Activated CD4-positive, CD25-positive, alpha-beta regulatory T cell treated with anti-CD3 and anti-CD28 coated beads, Interleukin-2, amount 50 U/mL, for 24 hours (primary cell): ENCODE measurements around the gene PRKN.

Experiments
- ATAC-seq, 2 donors: fragments of 150-1000 bp; cut with Tn5 transposase; one replicate each; pipeline ENCODE4 v1.10.0; 2021; ENCODE audit warnings: mild to moderate bottlenecking in 1 of 2, moderate library complexity in 1 of 2

PRKN gene

DNA sequence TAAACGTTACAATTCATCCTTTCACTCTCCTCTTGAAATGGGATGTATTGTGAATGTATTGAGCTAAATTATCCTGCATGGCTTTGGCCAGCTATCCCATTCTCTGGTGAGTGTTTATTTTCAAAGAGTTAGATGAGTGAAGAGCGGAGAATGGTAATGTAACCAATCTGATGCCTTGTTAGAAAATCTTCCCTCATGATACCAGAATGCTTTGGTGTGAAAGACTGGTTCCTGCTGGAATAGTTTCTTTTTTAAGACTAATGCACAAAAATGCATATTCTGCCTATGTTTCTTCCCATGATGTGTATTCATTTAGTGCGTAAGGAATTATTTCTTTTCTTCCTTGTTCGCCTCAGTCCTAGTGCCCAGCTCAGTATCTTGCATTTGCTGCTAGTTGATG is 506.7 kb downstream of the PRKN start:
- ATAC-seq = no peak

DNA sequence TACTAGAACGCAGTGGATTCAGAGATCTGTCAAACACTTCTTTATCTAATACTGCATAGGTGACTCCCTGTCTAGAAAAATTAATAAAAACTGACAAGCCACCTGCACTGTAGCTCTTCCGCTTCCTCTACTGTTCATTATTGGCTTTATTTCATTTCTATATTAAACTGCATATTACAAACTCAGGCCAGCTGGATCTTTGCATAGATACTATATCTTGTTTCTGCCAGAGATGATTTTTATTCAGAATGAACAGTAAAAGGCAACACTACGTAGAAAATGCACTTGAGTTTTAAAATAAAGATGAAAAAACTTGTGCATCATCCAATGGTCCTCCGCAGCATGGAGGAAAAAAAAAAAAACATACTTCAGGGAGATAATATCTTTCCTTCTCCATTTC is 508.3 kb downstream of the PRKN start:
- no peak for ATAC-seq

DNA sequence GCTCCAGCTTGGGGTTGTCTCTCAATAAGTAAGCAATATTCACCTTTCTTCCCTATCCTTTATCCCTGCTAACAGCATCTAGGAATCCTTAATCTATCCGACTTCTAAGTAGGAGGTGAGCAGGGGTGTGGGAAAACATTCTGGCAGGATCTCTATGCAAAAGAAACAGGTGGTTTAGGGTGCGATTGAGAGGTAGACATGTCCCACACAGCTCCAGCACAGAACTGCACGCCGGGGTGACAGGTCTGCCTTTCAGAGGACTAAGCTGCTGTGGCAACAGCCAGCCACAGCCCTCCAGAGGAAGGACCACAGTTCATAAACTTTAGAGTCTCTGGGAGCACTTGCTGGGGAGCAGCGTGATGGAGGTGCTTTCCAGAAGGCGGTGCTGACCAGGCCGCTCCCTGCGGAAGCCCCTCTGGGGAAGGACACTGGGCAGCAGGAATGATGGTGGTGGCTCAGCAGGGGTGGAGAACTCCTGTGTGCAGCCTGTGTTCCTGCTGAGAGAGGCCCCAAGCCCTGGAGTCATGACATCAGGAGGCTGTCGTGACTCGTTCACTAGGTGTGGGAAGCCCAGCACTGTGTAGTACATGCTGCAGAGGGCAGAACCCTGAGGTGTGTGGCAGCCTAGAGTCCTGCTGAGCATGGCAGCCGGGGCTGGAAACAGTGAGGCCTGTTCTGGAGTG is 509.6 kb downstream of the PRKN start:
- no peak for ATAC-seq

DNA sequence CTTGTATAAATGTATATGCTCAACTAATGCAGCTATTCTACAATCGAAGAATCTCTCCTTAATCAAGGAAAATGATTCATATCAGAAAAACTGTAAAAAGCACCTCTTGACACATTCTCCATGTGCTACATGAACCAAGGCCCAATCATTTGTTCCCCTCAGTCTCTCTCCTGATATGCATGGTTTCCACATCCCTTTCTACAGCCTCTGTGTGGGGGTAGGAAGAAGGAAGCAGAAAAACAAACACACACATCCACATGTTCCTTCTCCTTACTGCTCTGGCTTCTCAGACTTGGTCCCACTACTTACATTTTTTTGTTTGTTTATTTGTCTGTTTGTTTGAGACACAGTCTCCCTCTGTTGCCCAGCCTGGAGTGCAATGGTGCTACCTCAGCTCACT is 510.5 kb downstream of the PRKN start:
- ATAC-seq = no peak

DNA sequence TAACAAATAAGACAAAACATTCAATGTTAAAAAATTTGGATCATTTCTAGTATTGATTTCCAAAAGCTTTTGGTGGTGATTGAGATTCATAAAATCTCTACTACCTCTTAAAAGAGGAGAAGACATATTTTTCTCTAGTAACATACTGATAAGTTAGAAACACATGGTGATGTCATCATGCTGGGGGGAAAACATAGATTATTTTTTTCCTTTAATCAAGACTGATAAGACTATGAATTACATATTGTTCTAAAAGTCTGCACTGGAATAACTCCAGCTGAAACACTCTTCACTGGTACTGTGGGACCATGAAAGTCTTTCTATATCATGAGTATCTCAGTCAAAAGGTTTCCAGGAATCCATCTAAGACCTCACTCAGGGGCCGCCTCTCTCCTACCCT is 515.8 kb downstream of the PRKN start:
- ATAC-seq = no peak

DNA sequence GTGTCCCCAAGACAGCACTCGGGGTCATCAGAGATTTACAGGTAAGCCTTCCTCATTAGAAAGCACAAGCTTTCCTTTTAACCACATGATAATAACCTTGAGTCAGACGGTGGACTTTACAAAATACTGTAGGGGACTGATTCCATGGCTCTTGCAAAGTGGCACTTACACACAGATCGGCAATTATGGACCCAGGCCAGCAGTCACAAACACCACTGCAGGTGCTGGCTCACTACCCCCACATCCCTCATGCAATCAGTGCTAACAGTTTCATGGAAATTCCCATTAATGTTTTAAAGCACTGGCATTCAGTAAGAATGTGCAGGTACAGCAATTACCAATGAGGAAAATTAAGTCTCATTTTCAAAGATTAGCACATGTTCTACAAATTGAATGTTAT is 516.5 kb downstream of the PRKN start:
- no peak for ATAC-seq

DNA sequence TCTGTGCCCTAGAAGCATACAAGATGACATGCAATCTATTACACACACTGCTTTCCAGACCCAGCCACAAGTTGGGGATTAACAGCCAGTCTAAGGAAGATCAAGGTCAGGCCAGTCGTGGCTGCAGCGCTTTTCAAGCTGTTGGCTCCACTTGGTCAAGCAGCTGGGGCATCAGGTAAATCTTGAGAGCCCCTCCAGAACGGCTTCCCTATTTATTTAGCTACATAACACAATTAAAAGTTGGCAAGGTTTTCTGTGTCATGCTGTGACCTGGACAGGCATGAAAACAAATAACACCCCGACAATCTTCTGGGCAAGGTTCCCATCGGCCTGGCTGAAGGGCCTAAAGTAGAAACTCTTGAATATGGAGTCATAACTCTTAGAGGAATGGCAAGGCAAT is 524.3 kb downstream of the PRKN start:
- no peak for ATAC-seq

DNA sequence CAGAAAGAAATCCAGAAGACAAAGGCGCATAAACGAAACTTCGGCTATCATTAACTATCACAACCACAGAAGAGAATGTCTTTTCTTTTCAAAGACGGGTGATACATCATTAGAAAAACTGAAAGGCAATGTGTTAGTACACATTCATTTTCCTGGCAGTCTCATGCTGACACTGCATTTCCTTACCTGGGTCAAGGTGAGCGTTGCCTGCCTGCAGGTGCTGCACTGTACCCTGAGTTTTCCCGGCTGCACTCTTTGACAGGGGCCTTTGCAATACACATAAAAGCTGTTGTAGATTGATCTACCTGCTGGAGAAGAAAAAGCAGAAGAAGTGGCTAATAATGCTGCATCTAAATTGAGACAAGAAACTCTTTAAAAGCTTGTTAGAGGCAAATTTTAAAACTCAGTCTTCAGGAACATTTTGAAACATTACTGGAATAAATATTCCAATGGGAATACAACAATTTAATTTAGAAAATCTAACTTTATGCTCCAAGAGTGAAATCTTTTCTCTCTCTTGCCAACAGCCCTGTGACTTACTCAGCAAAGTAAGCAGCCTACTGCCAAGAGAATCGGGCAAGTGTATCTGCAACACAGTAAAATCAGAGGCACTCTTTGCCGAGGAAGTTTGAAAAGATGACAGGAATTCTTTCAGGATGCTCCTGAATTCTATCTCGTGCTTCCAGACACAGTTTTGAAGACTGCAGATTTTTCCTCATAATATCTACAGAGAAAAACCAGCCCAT is 526.4 kb downstream of the PRKN start:
- ATAC-seq = no peak

DNA sequence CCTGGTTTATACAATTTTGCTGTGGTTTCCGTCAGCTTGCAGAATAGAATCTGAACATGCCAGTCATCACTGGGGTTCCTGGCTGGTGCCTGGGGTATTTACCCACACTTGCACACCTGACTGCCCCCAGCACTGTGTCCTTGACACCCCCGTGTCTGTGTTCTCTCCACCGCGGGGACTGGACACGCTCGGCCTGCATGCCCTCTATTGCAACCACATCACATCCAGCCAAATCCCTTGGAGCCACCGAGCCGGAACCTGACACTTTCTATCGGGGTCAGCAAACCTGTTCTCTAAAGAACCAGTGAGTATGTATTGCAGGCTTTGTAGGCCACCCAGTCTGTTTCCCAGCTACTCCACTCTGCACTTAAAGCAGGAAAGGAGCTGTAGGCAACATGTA is 527.5 kb downstream of the PRKN start:
- ATAC-seq = no peak

DNA sequence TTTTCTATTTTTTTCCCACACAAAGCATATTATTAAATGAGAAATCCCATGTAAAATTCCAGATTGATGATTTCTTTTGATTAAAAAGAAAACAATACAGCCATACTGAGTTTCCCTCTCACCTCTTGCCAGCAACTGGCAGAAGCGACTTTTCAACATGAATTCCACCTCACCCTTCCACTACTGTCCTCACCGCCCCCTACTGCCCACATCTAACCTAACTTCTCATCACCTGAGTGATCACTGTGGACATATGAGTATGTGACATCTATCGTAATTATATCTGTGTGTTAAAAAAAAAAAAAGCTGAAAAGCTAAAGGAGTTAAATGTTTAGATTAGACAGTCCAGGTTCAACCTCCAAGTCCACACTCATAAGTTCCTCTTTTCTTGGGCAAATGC is 528.6 kb downstream of the PRKN start:
- ATAC-seq = no peak

DNA sequence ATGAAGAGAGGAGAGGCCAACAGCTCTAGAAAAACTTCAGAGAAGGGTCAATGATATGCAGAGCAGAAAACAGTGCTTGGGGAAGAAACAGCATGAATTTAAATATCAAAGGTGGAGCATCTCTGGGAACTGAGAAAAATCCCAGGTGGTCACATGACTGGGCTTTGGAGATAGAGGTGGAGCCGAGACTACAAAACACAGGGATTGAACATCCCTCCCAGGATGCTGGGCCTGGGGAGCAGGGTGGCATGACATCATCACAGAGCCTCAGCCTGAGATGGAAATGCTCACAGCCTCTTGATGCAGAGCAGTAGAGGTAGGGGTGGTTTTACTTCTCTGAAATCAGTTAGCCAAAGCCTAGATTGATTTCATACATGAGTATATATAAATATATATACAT is 529.5 kb downstream of the PRKN start:
- ATAC-seq = no peak

DNA sequence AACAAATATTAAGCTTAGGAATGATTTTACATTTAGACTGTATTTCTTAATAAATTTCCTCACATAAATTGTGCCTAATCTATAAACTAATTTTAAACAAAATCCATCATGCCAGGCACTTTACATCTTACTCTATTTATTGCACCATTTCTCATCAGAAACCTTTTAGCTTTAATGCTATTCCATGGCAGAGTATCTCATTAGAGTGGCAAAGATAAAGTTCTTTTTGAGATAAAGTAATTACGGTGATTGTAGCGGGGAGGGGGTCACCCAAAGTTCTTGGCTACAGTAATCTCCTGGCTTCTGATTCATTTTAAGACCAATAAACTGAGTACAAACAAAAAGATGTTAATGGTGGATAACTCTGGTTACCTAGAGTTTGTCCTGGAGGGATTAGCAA is 532.1 kb downstream of the PRKN start:
- ATAC-seq = no peak

DNA sequence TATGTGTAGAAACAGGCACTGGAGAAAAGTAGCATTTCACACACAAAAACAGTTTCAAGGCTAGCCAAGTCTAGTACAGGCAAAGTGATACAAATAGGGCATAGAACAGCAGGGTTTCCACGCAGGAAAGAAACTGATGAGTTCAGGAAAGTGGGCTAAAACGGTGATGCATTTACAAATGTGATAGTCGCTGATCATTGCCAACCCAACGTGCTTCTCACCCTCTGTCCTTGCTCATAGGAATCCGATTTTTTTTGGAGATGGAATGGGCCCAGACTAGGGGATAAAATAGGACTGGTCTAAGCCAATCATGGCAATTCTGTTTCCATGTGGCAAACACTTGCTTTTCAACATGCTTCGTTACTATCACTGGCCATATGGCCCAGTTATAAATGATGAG is 536.6 kb downstream of the PRKN start:
- ATAC-seq = no peak

DNA sequence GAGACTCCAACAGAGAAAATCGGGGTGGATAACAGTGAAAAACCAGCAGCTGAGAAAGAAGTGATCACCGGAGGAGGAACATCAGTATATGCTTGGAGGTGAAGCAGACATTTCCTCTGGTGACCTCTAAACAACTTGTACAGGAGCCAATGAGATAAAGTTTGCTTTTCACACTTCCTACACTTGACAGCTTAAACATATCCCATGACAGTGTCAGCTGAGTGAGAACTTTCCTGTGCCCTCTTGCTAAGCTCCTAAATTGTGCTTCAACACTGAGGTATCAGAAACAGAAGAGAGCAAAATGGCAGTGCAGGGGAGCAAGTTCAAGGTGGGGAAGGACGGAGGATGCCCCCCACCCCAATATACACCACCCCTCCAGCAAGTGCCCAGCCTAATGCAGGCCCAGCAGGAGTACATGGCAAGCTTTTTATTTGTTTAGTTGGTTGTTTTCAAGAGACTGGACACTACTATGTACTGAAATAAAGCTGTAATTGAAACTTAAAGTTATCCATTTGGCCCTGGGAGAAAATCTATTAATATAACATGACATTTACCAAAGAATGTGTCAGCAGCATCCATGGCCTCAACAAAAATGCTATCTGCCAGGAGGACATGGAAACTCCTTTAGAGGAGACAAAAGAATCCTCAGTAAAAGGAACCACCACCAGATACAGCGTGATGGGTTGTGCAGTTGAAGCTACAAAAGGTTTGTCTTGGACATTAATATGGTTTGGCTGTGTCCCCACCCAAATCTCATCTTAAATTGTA is 540.2 kb downstream of the PRKN start:
- ATAC-seq = no peak

DNA sequence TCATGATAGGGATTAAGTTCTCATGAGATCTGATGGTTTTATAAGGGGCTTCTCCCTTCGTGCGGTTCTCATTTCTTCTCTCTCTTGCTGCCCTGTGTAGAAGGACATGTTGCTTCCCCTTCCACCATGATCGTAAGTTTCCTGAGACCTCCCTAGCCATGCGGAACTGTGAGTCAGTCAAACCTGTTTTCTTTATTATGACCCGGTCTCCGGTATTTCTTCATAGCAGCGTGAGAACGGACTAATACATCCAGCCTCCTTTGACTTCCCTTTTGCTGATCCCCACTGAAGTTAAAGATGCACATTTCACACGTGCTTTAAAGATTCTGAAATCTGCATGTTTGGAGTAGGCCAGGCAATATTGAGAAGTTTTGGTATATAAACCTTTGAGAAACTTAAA is 543.1 kb downstream of the PRKN start:
- no peak for ATAC-seq

DNA sequence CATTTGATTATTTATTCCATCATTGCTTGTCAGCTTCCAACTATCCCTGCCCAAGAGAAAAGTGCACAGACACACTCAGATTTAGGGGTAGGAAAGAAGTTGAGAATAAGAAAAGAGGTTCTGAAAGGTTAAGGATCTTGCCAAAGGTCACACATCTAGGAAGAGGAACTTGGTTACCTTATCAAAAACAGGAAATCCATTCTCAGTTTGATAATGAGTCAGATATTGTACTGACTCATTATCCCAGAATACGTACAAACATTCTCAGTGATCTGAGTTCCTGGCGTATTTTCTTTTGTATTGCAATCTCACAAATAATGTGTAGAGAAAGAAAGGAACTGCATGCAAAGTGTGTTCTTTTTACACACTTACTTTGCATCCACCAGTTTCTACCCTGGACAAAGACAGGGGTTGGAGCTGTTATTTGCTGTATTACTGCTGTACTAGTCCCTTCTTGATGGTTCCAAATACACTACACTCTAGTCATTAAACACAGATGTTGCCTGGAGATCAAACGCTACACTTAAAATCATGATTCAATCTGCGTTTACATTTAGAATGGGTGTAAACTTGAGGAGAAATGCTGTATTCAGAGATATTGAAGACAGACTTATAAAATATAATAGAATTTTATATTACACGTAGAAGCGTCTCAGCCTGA is 545.7 kb downstream of the PRKN start:
- no peak for ATAC-seq

DNA sequence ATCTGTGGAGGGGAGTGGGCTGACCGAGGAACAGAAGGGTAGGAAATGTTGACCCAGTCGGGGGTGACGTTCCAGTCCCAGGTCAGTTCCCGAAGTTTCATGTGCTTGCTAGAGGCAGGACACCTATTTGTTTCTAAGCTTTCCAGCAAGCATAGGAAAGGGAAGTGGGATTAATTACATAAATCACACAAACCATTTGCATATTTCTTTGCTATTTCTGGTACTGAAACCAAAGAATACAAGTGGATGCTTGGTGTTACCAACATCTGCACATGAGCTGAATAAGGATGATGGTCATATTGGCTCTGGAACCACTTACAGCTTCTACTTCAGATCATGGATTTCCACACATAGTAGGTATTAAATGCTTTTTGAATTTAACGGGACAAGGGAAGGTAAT is 546.5 kb downstream of the PRKN start:
- ATAC-seq = no peak

DNA sequence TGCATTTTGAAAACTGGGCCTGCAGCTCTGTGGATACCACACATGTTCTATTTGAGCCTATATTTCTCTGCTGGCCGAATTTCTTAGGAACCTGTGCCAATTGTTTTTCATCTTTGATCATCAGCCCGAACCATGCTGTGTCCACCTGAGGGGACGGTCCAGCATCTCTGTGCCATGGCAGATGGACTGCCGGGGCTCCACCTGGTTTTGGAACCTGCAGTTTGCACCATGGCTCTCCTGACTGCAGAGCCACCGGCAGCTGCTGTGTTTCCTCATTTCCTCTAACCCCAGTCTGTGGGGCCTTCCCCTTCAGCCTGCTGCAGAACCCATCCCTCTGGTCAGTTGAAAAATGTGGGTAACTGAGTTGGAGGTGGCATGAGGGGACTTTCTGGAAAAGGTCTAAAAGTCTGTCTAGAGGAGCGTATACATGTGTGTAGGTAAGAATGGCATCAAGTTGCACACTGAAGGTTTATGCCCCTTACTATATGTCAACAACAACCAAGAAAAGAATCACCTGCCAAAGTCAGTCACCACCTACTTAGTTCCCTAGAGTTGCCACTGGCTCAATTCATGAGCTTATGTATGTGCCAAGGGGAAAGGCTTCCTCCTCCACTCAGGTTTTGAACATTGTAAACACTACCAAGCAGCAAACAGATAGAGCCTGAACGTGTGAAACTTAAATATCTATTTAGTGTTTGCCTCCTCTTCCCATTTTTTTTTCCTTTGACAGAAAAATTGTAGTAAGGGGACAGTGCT is 548.2 kb downstream of the PRKN start:
- ATAC-seq = no peak

DNA sequence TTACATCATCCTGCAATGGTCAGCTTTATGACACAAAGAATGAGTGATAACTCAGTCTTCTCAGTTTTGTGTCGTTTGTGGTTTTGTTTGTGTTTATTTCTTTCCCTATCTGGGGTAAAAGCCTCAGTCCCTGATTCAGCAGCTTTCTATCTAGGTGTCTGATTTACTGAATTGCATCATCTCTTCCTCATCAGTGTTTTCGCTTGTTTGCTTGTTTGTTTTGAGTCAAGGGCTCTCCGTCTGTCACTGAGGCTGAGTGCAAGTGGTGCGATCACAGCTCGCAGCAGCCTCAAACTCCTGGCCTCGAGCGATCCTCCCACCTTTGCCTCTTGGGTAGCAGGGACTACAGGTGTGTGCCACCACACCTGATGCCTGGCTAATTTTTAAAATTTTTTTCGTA is 548.9 kb downstream of the PRKN start:
- ATAC-seq = no peak

DNA sequence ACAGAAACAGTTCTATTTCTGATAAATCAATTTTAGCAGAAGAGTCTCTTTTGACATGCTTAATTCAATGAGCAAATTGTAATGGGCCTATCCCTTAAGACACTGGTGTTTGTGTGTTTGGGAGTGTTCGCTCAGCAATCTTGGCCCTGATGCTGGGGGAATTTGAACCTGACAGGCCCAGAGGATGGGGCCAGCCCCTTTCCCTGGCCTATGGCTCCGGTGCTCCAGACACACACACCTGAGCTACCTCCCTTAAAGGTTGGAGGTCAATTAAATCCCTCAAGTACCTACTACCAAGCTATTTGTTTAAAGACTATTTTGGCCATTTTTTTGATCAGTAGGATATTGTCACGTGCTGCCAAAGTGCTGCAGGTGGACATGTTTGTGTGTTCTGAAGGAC is 549.3 kb downstream of the PRKN start:
- no peak for ATAC-seq

DNA sequence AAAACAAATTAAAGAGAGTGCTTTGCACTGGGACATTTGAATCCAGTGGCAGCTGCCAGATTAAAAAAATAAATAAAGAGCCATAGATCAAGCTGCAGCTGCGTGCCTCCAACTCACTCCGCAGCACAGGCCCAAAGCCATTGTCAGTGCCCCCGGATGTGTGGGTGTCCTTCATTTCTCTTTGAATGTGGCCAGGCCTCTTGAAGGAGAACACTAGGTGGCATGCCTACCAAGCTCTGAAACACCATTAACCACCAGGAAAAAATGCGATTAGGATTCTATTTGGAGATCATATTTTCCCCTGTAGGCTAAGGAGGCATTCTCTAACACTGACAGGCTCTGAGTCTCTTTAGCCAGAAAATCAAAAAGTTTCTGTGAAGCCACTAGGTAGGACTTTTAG is 549.8 kb downstream of the PRKN start:
- no peak for ATAC-seq

DNA sequence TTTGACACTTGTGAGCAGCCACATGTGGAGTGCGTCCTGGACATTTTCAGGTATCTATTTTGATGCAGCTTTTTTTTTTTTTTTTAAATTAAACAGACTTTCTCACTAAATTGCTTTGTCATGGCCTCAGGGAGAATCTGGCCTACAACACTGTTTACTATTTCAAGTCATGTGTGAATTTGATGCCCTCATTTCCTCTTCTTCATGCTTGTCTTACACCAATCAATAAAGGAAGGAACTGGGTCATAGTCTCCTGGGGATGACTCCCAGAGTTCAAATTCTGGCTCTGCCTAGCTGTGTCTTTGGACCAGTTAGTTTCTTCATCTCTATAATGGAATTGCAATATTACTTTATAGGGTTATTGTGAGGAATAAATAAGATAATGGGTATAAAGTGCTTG is 554.1 kb downstream of the PRKN start:
- no peak for ATAC-seq

DNA sequence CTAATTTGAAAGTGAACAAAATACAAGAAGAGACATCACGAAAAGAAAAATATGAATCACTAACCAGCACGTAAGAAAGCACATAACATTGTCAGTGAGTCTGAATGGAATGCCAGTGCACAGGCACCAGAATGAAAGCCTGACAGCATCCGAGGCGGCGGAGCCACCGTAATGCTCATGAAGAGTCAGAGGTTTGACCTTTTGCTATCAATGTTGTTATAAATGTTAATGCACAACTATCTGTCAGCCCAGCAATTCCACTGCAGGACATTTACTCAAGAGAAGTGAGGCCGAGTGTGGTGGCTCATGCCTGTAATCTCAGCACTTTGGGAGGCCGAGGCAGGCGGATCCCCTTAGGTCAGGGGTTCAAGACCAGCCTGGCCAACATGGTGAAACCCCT is 562.1 kb downstream of the PRKN start:
- ATAC-seq = no peak
